GM19035 (cell line): ENCODE results near the gene ATP4B.

ENCODE experiments used
- ATAC-seq: cut with Tn5 transposase; IDR thresholded peaks from one replicate; pipeline ENCODE4 v1.9.1; 2021; ENCODE audit not compliant: unreplicated experiment

Gene ATP4B

GRCh38 chr13:113657851-113658741 lies at the start of gene ATP4B:
TSS of gene ATP4B (minus strand) at chr13:113658198. CDS start at chr13:113658144, 54 bp downstream.
- ATAC-seq: no peak

DNA sequence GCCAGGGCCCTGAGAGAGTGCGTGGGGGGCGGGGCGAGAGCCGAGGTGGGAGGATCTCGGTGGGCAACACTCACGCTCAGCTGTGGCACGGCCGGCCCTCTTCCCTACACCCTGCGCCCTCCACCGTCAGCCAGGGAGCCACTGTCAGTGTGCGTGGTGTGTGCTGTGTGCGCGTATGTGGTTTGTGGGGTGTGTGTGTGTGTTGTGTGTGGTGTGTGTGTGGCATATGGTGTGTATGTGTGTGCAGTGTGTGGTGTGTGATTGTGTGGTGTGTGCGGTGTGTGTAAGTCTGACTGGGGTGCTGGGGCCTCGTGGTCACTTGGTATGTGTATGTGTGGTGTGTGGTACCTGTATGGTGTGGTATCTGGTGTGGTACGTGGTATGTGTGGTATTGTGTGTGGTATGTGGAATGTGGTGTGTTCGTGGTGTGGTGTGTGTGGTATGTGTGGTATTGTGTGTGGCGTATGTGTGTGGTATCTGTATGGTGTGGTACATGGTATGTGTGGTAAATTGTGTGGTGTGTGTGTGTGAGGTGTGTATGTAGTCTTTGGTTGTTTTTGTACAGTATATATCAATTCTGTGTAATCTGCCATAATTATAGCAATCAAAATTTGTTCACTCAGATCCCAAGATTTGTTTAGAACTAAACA lies 14.1 kb upstream of the ATP4B start:
- ATAC-seq: no peak

GRCh38 chr13:113671066-113672001 lies 13.3 kb upstream of the ATP4B start:
- ATAC-seq: no peak

DNA sequence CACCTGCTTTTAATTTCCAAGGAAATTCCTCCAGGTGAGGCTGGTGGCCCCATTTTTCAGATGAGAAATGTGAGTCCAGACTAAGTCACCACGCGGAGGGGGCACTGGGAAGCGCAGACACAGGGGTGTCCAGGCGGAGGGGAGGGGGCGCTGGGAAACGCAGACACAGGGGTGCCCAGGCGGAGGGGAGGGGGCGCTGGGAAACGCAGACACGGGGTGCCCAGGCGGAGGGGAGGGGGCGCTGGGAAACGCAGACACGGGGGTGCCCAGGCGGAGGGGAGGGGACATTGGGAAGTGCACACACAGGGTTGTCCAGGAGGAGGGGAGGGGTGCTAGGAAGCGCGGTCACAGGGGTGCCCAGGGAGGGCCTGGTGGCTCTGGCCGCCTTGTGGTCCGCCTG lies 12.5 kb upstream of the ATP4B start:
- no peak for ATAC-seq

- ATAC-seq: no peak
These were observed 11.8 kb upstream of the ATP4B start for GRCh38 chr13:113669755-113670341.

DNA sequence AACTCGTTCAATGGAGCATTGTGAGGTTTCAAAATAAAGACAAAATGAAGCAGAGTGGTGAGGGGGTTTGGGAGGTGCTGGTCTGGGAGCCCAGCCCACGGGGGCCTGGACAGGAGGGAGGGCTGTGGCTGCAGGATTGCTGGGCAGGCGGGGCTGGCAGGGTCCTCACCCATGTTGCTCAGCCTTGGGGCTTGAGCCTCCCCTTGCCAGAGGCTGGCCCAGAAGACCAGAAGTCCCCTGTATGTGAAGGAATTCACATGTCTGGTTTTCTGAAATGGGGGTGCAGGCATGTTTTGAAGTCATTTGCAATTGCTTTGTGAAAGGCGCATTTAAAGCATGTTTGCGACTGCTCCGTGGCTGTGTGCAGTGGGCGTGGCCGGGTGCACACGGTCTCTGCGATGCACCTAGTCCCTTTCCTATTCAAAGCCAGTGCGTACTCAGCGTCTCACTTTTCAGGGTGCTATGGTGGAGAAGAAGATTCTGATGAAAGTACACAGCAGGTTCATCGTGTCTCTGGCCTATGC lies 11.3 kb upstream of the ATP4B start:
- no peak for ATAC-seq

- ATAC-seq: no peak
These were observed 10.5 kb upstream of the ATP4B start for GRCh38 chr13:113668491-113668971.

DNA sequence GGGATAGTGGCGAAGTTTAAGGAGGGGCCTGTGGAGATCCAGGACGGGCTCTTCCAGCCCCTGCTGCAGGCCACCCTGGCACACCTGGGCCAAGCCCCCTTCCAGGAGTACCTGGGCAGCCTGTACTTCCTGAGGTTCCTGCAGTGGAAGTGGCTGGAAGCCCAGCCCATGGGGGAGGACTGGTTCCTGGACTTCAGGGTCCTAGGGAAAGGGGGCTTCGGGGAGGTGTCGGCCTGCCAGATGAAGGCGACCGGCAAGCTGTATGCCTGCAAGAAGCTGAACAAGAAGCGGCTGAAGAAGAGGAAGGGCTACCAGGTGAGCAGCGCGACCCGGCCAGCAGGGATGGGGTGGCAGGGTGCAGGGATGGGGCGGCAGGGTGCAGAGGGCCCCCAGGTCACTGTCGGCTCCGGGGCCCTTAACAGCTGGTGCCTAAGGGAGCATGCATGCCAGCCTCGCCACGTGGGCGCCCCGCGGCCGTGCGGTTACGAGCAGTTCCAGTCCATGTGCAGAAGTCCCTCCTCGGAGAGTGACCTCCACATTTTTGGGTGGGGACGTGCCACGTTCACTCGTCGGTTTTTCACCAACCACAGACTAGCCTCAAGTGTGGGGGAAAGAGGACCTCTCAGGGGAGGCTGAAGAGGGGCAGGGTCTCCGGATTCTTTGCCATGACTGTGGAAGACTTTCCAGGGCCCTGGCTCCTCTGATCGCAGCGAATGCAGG lies 9.9 kb upstream of the ATP4B start:
- ATAC-seq: no peak

DNA sequence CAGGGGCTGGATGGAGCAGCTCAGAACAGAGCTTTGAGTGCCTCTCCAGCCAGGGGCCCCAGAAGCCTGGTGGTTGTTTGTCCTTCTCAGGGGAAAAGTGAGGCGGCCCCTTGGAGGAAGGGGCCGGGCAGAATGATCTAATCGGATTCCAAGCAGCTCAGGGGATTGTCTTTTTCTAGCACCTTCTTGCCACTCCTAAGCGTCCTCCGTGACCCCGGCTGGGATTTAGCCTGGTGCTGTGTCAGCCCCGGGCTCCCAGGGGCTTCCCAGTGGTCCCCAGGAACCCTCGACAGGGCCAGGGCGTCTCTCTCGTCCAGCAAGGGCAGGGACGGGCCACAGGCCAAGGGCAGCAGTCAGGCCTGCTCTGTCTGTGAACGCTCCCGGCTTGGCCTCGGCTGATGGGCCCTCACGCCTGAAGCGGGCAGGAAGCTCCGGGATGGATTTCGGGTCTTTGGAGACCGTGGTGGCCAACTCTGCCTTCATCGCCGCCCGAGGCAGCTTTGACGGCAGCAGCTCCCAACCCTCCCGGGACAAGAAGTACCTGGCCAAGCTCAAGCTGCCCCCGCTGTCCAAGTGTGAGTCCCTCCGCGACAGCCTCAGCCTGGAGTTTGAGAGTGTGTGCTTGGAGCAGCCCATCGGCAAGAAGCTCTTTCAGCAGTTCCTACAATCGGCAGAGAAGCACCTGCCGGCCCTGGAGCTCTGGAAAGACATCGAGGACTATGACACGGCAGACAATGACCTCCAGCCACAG lies 9.1 kb upstream of the ATP4B start, which contains the start of gene GRK1:
Gene GRK1 (plus strand): TSS at position 269 of the 751 bp plus-strand sequence. CDS start 168 bp downstream, at position 437.
- no peak for ATAC-seq

GRCh38 chr13:113666329-113666670 lies 8.3 kb upstream of the ATP4B start:
- no peak for ATAC-seq

DNA sequence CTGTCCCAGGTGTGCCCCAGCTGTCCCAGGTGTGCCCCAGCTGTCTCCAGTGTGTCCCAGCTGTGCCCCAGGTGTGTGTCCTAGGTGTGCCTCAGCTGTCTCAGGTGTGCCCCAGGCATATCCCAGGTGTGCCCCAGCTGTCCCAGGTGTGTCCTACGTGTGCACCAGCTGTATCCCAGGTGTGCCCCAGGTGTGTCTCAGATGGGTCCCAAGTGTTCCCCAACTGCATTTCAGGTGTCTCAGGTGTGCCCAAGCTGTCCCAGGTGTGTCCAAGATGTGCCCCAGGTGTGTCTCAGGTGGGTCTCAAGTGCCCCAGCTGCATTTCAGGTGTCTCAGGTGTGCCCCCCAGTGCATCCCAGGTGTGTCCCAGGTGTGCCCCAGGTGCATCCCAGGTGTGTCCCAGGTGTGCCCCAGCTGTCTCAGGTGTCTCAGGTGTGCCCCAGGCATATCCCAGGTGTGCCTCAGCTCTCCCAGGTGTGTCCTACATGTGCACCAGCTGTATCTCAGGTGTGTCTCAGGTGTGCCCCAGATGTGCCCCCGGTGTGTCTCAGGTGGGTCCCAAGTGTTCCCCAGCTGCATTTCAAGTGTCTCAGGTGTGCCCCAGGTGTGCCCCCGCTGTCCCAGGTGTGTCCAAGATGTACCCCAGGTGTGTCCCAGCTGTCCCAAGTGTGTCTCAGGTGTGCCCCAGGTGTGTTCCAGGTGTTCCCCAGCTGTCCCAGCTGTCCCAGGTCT lies 7.8 kb upstream of the ATP4B start:
- ATAC-seq: no peak

DNA sequence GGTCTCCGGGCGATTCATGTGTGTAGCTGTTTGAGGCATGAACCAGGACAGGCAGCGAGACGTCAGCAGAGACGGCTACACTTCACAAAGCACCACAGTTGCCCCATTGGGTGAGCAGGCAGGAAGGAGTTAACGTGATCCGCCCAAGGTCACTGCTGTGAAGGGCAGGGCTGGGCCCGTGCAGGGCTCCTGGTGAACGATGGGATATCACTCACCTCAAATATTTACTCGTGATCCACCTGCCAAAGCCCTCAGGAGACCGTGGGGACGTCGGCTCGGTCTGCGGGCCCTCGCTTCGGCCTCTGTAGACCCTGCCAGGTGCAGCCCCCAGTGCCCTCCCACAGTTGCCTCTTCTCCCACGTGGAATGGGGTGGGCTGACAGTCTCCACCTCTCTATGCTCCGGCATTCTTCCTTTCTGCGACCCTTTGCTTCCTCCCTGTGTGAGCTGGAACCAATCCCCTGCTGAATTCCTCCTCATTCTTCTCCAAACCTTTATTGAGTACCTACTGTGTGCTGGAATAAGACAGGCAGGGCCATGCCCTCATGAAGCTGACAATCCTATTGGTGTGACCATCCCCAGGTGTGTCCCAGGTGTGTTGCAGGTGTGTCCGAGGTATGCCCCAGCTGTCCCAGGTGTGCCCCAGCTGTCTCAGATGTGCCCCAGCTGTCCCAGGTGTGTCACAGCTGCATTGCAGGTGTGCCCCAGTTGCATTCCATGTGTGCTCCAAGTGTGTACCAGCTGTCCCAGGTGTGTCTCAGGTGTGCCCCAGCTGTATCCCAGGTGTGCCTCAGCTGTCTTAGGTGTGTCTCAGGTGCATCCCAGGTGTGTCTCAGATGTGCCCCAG lies 7.0 kb upstream of the ATP4B start:
- no peak for ATAC-seq

DNA sequence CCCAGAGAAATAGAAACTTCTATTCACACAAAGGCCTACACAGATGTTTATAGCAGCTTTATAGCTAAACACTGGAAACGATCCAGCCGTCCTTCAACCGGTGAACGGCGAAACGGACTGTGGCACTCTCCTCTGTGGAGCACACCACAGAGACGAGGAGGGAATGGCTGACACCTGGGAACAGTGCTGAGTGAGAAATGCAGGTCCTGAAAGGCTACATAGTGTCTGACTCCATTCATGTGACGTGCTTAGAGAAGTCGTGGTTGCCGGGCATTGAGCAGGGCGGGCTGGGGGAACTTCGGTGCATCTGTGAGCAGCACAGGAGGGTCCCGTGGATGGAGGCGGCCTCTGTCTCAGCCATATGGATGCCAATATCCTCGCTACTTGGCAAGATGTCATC lies 5.9 kb upstream of the ATP4B start:
- ATAC-seq: no peak

DNA sequence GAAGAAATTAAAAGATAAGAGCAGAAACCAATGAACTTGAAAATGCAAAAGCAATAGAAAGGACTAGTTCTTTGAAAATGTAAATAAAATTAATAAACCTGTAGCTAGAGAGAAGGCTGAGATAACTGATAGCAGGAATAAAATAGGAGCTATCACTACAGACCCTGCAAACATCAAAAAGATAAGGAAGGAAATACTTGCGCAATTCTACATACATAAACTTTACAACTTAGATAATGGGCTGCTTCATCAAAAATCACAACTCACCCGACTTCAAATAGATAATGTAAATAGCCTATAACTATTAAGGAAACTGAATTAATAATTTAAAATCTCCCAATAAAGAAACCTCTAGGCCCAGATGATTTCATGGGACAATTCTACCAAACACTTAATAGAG lies 3.5 kb upstream of the ATP4B start:
- no peak for ATAC-seq

DNA sequence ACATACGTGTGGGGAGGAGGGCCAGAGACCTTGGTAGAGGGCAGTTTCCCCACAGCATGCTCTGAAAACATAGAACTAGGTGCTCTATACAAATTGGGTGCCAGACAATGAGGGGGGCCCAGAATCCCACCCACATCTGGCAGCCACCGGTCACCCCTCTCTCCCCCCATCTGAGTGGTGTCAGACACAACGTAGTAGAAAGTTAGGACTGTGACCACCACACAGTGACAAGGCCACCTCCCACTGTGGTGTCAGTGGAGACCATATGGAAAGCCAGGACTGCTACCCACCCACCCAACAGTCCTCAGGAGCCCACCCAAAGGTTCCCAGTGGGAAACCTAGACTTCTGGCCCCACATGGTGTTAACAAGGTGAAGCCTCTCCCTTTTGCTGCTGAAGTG lies 2.1 kb upstream of the ATP4B start:
- no peak for ATAC-seq

DNA sequence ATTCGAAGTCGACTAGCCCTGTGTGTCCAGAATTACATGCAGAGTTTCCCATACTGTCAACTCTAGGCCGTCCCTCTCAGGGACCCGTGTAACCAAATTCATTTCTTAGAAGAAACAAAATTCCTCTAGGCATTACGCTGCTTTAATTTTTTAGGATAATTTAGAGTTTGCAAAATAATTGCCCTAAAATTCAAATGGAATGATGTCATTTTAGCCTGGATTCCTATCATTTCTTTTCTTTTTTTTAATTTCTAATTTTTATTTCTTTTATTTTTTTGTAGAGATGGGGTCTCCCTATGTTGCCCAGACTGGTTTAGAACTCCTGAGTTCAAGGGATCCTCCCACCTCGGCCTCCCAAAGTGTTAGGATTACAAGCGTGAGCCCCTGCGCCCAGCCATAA lies 1.3 kb upstream of the ATP4B start:
- no peak for ATAC-seq

- no peak for ATAC-seq
These were observed 838 bp upstream of the ATP4B start for GRCh38 chr13:113658836-113659235.
